ENCODE data around the gene LNX1.

GRCh38 chr4:53531585-53532224 lies 59.6 kb downstream of the LNX1 start:
- TF ChIP-seq CTCF (IDR thresholded peaks at IDR 0.05) (no peak), POLR2A (IDR thresholded peaks at IDR 0.05) (no peak), EP300 (IDR thresholded peaks at IDR 0.05) (no peak)

All from tibial nerve (tissue), 4 donors.